Measurements from ENCODE around the gene MFAP5. TPM values are rescaled to one million over a fixed set of nuclear protein-coding genes. Genes with fewer than 3 reads are reported as not detected.

Gene MFAP5
- total RNA-seq, 1 experiment from 2014 or later = 0.96 TPM

DNA sequence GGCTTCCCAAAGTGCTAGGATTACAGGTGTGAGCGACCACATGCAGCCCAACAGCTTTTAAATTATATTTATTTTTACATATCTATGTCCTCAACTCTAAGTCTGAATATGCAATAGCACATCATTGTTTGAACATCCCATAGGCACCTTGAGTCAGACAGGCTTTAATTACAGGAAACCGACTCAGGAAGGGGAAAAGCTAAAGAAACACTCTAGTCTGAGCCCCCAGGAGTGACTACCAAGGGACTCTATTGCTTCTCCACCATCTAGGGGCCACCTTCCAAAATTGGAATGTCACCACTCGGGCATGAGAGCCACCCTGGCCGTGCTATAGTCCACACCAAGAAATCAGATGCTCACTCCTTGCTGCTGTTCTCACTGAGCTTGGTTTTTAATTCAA, 14.0 kb upstream of the MFAP5 start:
- H3K27me3 Mint-ChIP-seq (ENCODE audit: low read depth) = no peaks in the 10 kb centered on the region
- no peak overlapping the region for H3K4me3 Mint-ChIP-seq
- TF ChIP-seq TP53 (CRISPR knock-in tag; IDR thresholded peaks at IDR 0.05) (no peak), TEAD4 (CRISPR knock-in tag; IDR thresholded peaks at IDR 0.05) (no peak), ZBTB21 (CRISPR knock-in tag; IDR thresholded peaks at IDR 0.05; ENCODE audit: borderline replicate concordance) (no peak)
- H3K9me3 Mint-ChIP-seq = peaks cover 5% of the 10 kb centered on the region
- no peak for DNase-seq (ENCODE audit: low spot score)
- H3K27ac Mint-ChIP-seq = no peak overlapping the region
- ATAC-seq = no peak
- ChIA-PET CTCF (interaction anchor here (0.6 to 2.8 kb wide), 7 partner anchors 19 to 373 kb away, joined by 3 to 11 read pairs (median 9); no protein-coding TSS in a partner anchor), POLR2A (no interaction called here)
- H3K4me1 Mint-ChIP-seq = peaks cover 23% of the 10 kb centered on the region
- no peaks in the 10 kb centered on the region for H3K36me3 Mint-ChIP-seq

DNA sequence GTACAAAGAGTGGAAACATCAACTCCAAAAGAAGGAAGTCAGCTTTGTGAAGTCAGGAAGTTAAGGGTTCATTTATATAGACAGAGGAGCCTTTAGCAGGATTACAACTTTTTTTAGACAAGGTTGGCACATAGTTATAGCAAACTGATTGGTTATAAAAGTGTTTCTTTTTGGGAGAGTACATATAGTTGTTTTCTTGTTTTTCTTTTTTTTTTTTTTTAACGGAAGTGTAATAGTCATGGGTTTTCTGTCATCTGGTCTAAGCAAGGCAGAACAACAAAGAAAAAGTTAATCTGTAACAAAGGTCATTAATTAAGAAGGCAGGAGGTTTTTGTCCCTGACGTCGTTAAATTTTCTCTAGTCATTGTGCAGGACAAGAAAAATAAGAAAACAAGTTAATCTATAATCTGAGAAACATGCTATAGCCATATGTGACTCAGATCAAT, 13.0 kb upstream of the MFAP5 start:
- CTCF ChIA-PET = interaction anchor here (0.6 to 2.8 kb wide), 4 partner anchors 131 to 185 kb away, joined by 3 to 11 read pairs (median 7); no protein-coding TSS in a partner anchor
- no peak overlapping the region for H3K27ac Mint-ChIP-seq
- POLR2A ChIA-PET = no interaction called here
- peaks cover 5% of the 10 kb centered on the region for H3K9me3 Mint-ChIP-seq
- H3K4me1 Mint-ChIP-seq = peaks cover 13% of the 10 kb centered on the region
- TF ChIP-seq NFATC4 (CRISPR knock-in tag; IDR thresholded peaks at IDR 0.05) = no peak
- TF ChIP-seq PREB (CRISPR knock-in tag; IDR thresholded peaks at IDR 0.05; ENCODE audit: borderline replicate concordance) = no peak
- TF ChIP-seq, protein P1, sequence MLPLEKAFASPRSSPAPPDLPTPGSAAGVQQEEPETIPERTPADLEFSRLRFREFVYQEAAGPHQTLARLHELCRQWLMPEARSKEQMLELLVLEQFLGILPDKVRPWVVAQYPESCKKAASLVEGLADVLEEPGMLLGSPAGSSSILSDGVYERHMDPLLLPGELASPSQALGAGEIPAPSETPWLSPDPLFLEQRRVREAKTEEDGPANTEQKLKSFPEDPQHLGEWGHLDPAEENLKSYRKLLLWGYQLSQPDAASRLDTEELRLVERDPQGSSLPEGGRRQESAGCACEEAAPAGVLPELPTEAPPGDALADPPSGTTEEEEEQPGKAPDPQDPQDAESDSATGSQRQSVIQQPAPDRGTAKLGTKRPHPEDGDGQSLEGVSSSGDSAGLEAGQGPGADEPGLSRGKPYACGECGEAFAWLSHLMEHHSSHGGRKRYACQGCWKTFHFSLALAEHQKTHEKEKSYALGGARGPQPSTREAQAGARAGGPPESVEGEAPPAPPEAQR (CRISPR knock-in tag; IDR thresholded peaks at IDR 0.05) = no peak
- TF ChIP-seq CREM (CRISPR knock-in tag; IDR thresholded peaks at IDR 0.05) = no peak
- TF ChIP-seq, protein P2, sequence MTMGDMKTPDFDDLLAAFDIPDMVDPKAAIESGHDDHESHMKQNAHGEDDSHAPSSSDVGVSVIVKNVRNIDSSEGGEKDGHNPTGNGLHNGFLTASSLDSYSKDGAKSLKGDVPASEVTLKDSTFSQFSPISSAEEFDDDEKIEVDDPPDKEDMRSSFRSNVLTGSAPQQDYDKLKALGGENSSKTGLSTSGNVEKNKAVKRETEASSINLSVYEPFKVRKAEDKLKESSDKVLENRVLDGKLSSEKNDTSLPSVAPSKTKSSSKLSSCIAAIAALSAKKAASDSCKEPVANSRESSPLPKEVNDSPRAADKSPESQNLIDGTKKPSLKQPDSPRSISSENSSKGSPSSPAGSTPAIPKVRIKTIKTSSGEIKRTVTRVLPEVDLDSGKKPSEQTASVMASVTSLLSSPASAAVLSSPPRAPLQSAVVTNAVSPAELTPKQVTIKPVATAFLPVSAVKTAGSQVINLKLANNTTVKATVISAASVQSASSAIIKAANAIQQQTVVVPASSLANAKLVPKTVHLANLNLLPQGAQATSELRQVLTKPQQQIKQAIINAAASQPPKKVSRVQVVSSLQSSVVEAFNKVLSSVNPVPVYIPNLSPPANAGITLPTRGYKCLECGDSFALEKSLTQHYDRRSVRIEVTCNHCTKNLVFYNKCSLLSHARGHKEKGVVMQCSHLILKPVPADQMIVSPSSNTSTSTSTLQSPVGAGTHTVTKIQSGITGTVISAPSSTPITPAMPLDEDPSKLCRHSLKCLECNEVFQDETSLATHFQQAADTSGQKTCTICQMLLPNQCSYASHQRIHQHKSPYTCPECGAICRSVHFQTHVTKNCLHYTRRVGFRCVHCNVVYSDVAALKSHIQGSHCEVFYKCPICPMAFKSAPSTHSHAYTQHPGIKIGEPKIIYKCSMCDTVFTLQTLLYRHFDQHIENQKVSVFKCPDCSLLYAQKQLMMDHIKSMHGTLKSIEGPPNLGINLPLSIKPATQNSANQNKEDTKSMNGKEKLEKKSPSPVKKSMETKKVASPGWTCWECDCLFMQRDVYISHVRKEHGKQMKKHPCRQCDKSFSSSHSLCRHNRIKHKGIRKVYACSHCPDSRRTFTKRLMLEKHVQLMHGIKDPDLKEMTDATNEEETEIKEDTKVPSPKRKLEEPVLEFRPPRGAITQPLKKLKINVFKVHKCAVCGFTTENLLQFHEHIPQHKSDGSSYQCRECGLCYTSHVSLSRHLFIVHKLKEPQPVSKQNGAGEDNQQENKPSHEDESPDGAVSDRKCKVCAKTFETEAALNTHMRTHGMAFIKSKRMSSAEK (CRISPR knock-in tag; IDR thresholded peaks at IDR 0.05; ENCODE audit: borderline replicate concordance) = no peak
- no peak for TF ChIP-seq MXD4 (CRISPR knock-in tag; IDR thresholded peaks at IDR 0.05; ENCODE audit: borderline replicate concordance)
- no peak for TF ChIP-seq HMGA2 (CRISPR knock-in tag; IDR thresholded peaks at IDR 0.05)
- TF ChIP-seq, protein P3, sequence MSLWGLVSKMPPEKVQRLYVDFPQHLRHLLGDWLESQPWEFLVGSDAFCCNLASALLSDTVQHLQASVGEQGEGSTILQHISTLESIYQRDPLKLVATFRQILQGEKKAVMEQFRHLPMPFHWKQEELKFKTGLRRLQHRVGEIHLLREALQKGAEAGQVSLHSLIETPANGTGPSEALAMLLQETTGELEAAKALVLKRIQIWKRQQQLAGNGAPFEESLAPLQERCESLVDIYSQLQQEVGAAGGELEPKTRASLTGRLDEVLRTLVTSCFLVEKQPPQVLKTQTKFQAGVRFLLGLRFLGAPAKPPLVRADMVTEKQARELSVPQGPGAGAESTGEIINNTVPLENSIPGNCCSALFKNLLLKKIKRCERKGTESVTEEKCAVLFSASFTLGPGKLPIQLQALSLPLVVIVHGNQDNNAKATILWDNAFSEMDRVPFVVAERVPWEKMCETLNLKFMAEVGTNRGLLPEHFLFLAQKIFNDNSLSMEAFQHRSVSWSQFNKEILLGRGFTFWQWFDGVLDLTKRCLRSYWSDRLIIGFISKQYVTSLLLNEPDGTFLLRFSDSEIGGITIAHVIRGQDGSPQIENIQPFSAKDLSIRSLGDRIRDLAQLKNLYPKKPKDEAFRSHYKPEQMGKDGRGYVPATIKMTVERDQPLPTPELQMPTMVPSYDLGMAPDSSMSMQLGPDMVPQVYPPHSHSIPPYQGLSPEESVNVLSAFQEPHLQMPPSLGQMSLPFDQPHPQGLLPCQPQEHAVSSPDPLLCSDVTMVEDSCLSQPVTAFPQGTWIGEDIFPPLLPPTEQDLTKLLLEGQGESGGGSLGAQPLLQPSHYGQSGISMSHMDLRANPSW (CRISPR knock-in tag; conservative IDR thresholded peaks at IDR 0.05; ENCODE audit: low read depth) = no peak
- TF ChIP-seq, protein P4, sequence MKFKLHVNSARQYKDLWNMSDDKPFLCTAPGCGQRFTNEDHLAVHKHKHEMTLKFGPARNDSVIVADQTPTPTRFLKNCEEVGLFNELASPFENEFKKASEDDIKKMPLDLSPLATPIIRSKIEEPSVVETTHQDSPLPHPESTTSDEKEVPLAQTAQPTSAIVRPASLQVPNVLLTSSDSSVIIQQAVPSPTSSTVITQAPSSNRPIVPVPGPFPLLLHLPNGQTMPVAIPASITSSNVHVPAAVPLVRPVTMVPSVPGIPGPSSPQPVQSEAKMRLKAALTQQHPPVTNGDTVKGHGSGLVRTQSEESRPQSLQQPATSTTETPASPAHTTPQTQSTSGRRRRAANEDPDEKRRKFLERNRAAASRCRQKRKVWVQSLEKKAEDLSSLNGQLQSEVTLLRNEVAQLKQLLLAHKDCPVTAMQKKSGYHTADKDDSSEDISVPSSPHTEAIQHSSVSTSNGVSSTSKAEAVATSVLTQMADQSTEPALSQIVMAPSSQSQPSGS (CRISPR knock-in tag; IDR thresholded peaks at IDR 0.05; ENCODE audit: borderline replicate concordance, low read depth) = no peak
- TF ChIP-seq ZNF232 (CRISPR knock-in tag; IDR thresholded peaks at IDR 0.05) = no peak
- TF ChIP-seq, protein P5, sequence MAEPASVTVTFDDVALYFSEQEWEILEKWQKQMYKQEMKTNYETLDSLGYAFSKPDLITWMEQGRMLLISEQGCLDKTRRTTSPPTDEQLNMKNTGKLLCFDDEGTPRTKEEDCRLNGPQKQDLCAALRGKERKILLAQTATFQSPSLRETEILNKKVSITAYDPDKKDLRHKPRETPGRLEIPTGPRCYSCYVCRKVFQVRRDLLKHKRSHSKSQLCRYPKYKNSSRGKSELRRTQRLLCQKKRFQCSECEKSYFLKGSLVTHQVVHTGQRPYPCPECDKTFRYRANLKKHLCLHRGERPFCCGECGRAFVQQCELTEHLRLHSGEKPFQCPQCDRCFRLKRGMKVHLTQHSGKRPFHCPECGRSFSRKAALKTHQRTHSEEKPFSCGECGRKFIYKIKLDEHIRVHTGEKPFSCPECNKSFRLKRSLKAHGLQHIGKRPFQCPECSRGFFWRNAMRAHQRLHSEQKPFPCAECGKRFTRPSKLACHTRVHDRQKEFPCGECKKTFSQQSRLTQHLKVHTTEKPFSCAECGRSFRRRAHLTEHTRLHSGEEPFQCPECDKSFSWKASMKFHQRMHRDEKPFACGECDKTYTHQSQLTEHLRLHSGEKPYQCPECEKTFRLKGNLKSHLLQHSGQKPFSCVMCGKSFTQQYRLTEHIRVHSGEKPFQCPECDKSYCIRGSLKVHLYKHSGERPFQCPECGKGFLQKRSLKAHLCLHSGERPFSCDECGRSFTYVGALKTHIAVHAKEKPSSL (CRISPR knock-in tag; conservative IDR thresholded peaks at IDR 0.05) = no peak
- H3K4me3 Mint-ChIP-seq = no peak overlapping the region
- no peaks in the 10 kb centered on the region for H3K27me3 Mint-ChIP-seq (ENCODE audit: low read depth)
- no peak for ATAC-seq
- no peak for DNase-seq (ENCODE audit: low spot score)
- no peaks in the 10 kb centered on the region for H3K36me3 Mint-ChIP-seq

Data from WTC11 (cell line).